ENCODE results near the gene PNMT. TPM values are rescaled to one million over a fixed set of nuclear protein-coding genes. Genes with fewer than 3 reads are reported as not detected.

Gene PNMT
- polyA plus RNA-seq, 1 donor from 2014 or later: 1.5 TPM

DNA sequence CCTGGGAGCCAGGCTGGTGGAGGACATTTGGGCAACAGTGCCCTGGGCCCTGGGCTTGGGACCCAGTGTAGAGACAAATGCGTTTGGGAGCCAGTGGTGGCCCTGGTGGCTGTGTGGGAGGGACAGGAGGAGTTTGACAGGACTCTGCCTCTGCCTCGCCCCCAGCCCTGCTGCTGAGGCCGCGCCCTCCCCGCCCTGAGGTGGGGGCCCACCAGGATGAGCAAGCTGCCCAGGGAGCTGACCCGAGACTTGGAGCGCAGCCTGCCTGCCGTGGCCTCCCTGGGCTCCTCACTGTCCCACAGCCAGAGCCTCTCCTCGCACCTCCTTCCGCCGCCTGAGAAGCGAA is 15.0 kb upstream of the PNMT start:
- no peaks in the 10 kb centered on the region for H3K27me3 ChIP-seq (ENCODE audit: insufficient read depth, low read depth, low read length)
- TF ChIP-seq MXI1 (conservative IDR thresholded peaks at IDR 0.05; ENCODE audit: poor library complexity, severe bottlenecking) (no peak), TAF1 (IDR thresholded peaks at IDR 0.05; ENCODE audit: low read depth) (no peak), SMC3 (conservative IDR thresholded peaks at IDR 0.05; ENCODE audit: poor library complexity) (no peak), EZH2 (IDR thresholded peaks at IDR 0.05; ENCODE audit: borderline replicate concordance, insufficient read depth, low read length, poor library complexity, severe bottlenecking) (no peak), EP300 (conservative IDR thresholded peaks at IDR 0.05; ENCODE audit: poor library complexity, severe bottlenecking) (no peak), RAD21 (conservative IDR thresholded peaks at IDR 0.05) (no peak), POLR2AphosphoS5 (IDR thresholded peaks at IDR 0.05) (no peak)
- TF ChIP-seq, protein P1, sequence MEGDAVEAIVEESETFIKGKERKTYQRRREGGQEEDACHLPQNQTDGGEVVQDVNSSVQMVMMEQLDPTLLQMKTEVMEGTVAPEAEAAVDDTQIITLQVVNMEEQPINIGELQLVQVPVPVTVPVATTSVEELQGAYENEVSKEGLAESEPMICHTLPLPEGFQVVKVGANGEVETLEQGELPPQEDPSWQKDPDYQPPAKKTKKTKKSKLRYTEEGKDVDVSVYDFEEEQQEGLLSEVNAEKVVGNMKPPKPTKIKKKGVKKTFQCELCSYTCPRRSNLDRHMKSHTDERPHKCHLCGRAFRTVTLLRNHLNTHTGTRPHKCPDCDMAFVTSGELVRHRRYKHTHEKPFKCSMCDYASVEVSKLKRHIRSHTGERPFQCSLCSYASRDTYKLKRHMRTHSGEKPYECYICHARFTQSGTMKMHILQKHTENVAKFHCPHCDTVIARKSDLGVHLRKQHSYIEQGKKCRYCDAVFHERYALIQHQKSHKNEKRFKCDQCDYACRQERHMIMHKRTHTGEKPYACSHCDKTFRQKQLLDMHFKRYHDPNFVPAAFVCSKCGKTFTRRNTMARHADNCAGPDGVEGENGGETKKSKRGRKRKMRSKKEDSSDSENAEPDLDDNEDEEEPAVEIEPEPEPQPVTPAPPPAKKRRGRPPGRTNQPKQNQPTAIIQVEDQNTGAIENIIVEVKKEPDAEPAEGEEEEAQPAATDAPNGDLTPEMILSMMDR (IDR thresholded peaks at IDR 0.05; ENCODE audit: poor library complexity, severe bottlenecking): no peak
- TF ChIP-seq, protein P2, sequence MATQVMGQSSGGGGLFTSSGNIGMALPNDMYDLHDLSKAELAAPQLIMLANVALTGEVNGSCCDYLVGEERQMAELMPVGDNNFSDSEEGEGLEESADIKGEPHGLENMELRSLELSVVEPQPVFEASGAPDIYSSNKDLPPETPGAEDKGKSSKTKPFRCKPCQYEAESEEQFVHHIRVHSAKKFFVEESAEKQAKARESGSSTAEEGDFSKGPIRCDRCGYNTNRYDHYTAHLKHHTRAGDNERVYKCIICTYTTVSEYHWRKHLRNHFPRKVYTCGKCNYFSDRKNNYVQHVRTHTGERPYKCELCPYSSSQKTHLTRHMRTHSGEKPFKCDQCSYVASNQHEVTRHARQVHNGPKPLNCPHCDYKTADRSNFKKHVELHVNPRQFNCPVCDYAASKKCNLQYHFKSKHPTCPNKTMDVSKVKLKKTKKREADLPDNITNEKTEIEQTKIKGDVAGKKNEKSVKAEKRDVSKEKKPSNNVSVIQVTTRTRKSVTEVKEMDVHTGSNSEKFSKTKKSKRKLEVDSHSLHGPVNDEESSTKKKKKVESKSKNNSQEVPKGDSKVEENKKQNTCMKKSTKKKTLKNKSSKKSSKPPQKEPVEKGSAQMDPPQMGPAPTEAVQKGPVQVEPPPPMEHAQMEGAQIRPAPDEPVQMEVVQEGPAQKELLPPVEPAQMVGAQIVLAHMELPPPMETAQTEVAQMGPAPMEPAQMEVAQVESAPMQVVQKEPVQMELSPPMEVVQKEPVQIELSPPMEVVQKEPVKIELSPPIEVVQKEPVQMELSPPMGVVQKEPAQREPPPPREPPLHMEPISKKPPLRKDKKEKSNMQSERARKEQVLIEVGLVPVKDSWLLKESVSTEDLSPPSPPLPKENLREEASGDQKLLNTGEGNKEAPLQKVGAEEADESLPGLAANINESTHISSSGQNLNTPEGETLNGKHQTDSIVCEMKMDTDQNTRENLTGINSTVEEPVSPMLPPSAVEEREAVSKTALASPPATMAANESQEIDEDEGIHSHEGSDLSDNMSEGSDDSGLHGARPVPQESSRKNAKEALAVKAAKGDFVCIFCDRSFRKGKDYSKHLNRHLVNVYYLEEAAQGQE (IDR thresholded peaks at IDR 0.05; ENCODE audit: borderline replicate concordance): no peak
- no peaks in the 10 kb centered on the region for H3K36me3 ChIP-seq (ENCODE audit: insufficient read depth, low read length)
- no peak overlapping the region for H3K9ac ChIP-seq (ENCODE audit: low read length)
- no peak overlapping the region for H3K27ac ChIP-seq (ENCODE audit: low read length)
- no peaks in the 10 kb centered on the region for H4K20me1 ChIP-seq (ENCODE audit: insufficient read depth)
- H3K9me2 ChIP-seq (ENCODE audit: insufficient read depth, low read length): no peaks in the 10 kb centered on the region
- H3K4me3 ChIP-seq (ENCODE audit: low read length): no peak overlapping the region
- H3F3A ChIP-seq (ENCODE audit: insufficient read depth, low read length, poor library complexity, severe bottlenecking): no peaks in the 10 kb centered on the region
- H3K9me3 ChIP-seq (ENCODE audit: low read length): no peaks in the 10 kb centered on the region
- H3K79me2 ChIP-seq (replicated peaks; ENCODE audit: insufficient read depth, low read length): no peaks in the 10 kb centered on the region
- H2AFZ ChIP-seq (ENCODE audit: low read depth, low read length): no peak overlapping the region
- no peak overlapping the region for H3K4me2 ChIP-seq (ENCODE audit: low read length)

DNA sequence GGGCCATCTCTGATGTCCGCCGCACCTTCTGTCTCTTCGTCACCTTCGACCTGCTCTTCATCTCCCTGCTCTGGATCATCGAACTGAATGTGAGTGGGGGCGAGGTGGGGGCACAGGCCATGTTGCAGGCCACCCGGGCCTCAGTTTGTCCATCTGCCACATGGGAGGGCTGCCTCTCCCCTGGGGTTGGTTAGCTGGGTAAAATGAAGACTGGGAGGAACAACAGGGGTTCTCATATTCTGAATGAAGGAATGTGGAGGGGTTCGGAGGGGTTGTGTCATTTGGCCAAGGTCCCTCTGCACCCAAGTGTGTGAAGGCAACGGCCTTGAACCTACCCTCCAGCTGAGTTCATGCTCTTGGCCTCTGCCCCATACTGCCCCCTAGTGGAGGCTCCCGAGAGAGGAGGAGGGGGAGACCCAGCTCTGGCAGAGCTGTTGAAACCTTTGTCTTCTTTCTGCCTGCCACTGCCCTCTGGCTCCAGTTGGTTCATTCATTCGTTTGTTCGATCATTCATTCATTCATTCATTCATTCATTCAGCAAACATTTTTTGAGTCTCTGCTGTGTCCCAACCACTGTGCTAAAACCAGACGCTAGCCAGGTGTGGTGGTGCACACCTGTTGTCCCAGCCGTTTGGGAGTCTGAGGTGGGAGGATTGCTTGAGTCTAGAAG is 14.5 kb upstream of the PNMT start:
- Histone ChIP-seq H3K79me2 (replicated peaks; ENCODE audit: insufficient read depth, low read length) (no peaks in the 10 kb centered on the region), H3K4me3 (ENCODE audit: low read length) (no peak overlapping the region), H3K4me2 (ENCODE audit: low read length) (no peak overlapping the region), H3K9me2 (ENCODE audit: insufficient read depth, low read length) (no peaks in the 10 kb centered on the region), H3K27ac (ENCODE audit: low read length) (no peak overlapping the region), H3K9me3 (ENCODE audit: low read length) (no peaks in the 10 kb centered on the region), H3K9ac (ENCODE audit: low read length) (no peak overlapping the region), H3K36me3 (ENCODE audit: insufficient read depth, low read length) (no peaks in the 10 kb centered on the region), H4K20me1 (ENCODE audit: insufficient read depth) (no peaks in the 10 kb centered on the region), H3F3A (ENCODE audit: insufficient read depth, low read length, poor library complexity, severe bottlenecking) (no peaks in the 10 kb centered on the region), H2AFZ (ENCODE audit: low read depth, low read length) (no peak overlapping the region), H3K27me3 (ENCODE audit: insufficient read depth, low read depth, low read length) (no peaks in the 10 kb centered on the region)
- TF ChIP-seq, protein P1 (IDR thresholded peaks at IDR 0.05; ENCODE audit: poor library complexity, severe bottlenecking): peak; percentile 54
- no peak for TF ChIP-seq RAD21 (conservative IDR thresholded peaks at IDR 0.05)

Data from neural cell (in vitro differentiated cells).